ENCODE measurements around the gene OPCML.

- TF ChIP-seq CTCF (conservative IDR thresholded peaks at IDR 0.05; ENCODE audit: low read length) (no peak), EZH2phosphoT487 (IDR thresholded peaks at IDR 0.05; ENCODE audit: borderline replicate concordance) (no peak)
Measured at GRCh38 chr11:133509924-133510697, 22.2 kb downstream of the OPCML start.
